Calu3 (cell line): ENCODE measurements around the gene GCSAM. TPM values are rescaled to one million over a fixed set of nuclear protein-coding genes. Genes with fewer than 3 reads are reported as not detected.

ENCODE experiments used
- BruUV-seq: library from RNA; stranded (reverse); fragments of 400-500 nt; replicated peaks from 2 replicates; lab custom pipeline; 2021; lab: Mats Ljungman, UMichigan
- CTCF ChIA-PET: fragments of 300-600 bp; sonication (Branson Sonifier 250); formaldehyde crosslinking; loops from one replicate; lab custom pipeline; 2022; ENCODE audit warnings: antibody characterized with exemption; lab: Charles Lee
- DNase-seq: peaks from one replicate; pipeline ENCODE4 v3.0.0; 2022
- H3K27ac Mint-ChIP-seq: one replicate; pipeline ENCODE4 v1.8.0; 2022; ENCODE audit warnings: mixed read lengths; ENCODE audit not compliant: unreplicated experiment
- H3K27me3 Mint-ChIP-seq: one replicate; pipeline ENCODE4 v1.8.0; 2022; ENCODE audit warnings: mixed read lengths; ENCODE audit not compliant: unreplicated experiment
- H3K36me3 Mint-ChIP-seq: one replicate; pipeline ENCODE4 v1.8.0; 2022; ENCODE audit warnings: mild to moderate bottlenecking, moderate library complexity, mixed read lengths; ENCODE audit not compliant: insufficient read depth, unreplicated experiment
- H3K4me1 Mint-ChIP-seq: one replicate; pipeline ENCODE4 v1.8.0; 2022; ENCODE audit warnings: mild to moderate bottlenecking, low read depth, mixed read lengths; ENCODE audit not compliant: unreplicated experiment
- H3K4me3 Mint-ChIP-seq: one replicate; pipeline ENCODE4 v1.8.0; 2022; ENCODE audit warnings: mild to moderate bottlenecking, low read depth, moderate library complexity, mixed read lengths; ENCODE audit not compliant: unreplicated experiment
- H3K9me3 Mint-ChIP-seq: one replicate; pipeline ENCODE4 v1.8.0; 2022; ENCODE audit warnings: low read depth, mixed read lengths; ENCODE audit not compliant: unreplicated experiment
- intact Hi-C: fragments of 100-400 bp; cut with micrococcal nuclease; formaldehyde crosslinking; loops from one replicate; pipeline ENCODE4 v1.10.0; 2022; ENCODE audit not compliant: unreplicated experiment
- total RNA-seq: library from RNA; stranded (reverse); gene quantifications from 2 replicates; pipeline ENCODE4 v1.2.3, GENCODE V29; 2022
- TF ChIP-seq, protein P1 (sequence below): fragments of 200-600 bp; IDR thresholded peaks from one replicate; pipeline ENCODE4 v1.8.0; 2022; ENCODE audit warnings: antibody characterized with exemption; ENCODE audit not compliant: unreplicated experiment

The GCSAM gene
- total RNA-seq, 1 experiment from 2014 or later = not detected

- intact Hi-C loops = loop anchor here (10.0 kb wide), 1 partner anchor 191 kb away; no protein-coding TSS in a partner anchor
- no peak overlapping the region for H3K4me3 Mint-ChIP-seq
Observed at GRCh38 chr3:112133626-112134334, 732 bp upstream of the GCSAM start.

GRCh38 chr3:112132554-112132953 is 494 bp downstream of the GCSAM start:
- peaks cover 10% of the 10 kb centered on the region for H3K4me1 Mint-ChIP-seq
- CTCF ChIA-PET = no interaction called here
- no TSS peak for BruUV-seq

More at GRCh38 chr3:112133626-112134334, 732 bp upstream of the GCSAM start:
- Mint-ChIP-seq H3K36me3 (peaks cover 5% of the 10 kb centered on the region), H3K27me3 (no peaks in the 10 kb centered on the region), H3K27ac (no peak overlapping the region), H3K4me1 (peaks cover 10% of the 10 kb centered on the region), H3K9me3 (no peaks in the 10 kb centered on the region)
- no TSS peak for BruUV-seq
- CTCF ChIA-PET = no interaction called here
- TF ChIP-seq, protein P1, sequence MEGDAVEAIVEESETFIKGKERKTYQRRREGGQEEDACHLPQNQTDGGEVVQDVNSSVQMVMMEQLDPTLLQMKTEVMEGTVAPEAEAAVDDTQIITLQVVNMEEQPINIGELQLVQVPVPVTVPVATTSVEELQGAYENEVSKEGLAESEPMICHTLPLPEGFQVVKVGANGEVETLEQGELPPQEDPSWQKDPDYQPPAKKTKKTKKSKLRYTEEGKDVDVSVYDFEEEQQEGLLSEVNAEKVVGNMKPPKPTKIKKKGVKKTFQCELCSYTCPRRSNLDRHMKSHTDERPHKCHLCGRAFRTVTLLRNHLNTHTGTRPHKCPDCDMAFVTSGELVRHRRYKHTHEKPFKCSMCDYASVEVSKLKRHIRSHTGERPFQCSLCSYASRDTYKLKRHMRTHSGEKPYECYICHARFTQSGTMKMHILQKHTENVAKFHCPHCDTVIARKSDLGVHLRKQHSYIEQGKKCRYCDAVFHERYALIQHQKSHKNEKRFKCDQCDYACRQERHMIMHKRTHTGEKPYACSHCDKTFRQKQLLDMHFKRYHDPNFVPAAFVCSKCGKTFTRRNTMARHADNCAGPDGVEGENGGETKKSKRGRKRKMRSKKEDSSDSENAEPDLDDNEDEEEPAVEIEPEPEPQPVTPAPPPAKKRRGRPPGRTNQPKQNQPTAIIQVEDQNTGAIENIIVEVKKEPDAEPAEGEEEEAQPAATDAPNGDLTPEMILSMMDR = no peak
- no peak for DNase-seq

DNA sequence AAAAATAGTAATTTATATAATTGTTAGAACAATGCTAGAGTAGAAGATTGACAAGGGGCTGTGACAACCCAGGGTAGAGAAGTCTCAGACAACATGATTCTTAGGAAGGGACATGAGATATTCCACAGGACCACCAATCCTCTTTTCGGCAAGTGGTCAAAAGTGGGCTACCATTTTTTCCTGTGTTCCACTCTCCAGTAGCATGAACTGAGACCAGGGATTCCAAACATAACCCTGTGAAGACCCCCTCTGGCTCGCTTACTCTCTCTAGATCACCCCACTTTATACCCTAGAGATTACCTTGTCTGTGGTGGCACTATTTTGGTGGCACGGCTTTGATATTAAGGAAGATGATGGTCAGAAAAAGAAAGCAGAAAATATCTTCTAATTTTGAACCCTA is 960 bp downstream of the GCSAM start:
- H3K36me3 Mint-ChIP-seq = peaks cover 5% of the 10 kb centered on the region
- no peaks in the 10 kb centered on the region for H3K9me3 Mint-ChIP-seq
- TF ChIP-seq, protein P1 = no peak
- peaks cover 10% of the 10 kb centered on the region for H3K4me1 Mint-ChIP-seq
- H3K4me3 Mint-ChIP-seq = no peak overlapping the region
- no peak overlapping the region for H3K27ac Mint-ChIP-seq
- no peak for DNase-seq
- CTCF ChIA-PET = no interaction called here
- BruUV-seq = no TSS peak
- intact Hi-C loops = loop anchor here (10.0 kb wide), 1 partner anchor 193 kb away; no protein-coding TSS in a partner anchor
- no peaks in the 10 kb centered on the region for H3K27me3 Mint-ChIP-seq

More at GRCh38 chr3:112132554-112132953, 494 bp downstream of the GCSAM start:
- no peaks in the 10 kb centered on the region for H3K27me3 Mint-ChIP-seq
- intact Hi-C loops = loop anchor here (10.0 kb wide), 1 partner anchor 192 kb away; no protein-coding TSS in a partner anchor
- DNase-seq = no peak
- H3K36me3 Mint-ChIP-seq = peaks cover 5% of the 10 kb centered on the region
- H3K27ac Mint-ChIP-seq = no peak overlapping the region
- H3K4me3 Mint-ChIP-seq = no peak overlapping the region
- no peaks in the 10 kb centered on the region for H3K9me3 Mint-ChIP-seq
- TF ChIP-seq, protein P1 = no peak

GRCh38 chr3:112131111-112131510 is 1.9 kb downstream of the GCSAM start:
- no peak overlapping the region for H3K27ac Mint-ChIP-seq
- H3K4me1 Mint-ChIP-seq = peaks cover 10% of the 10 kb centered on the region
- H3K9me3 Mint-ChIP-seq = no peaks in the 10 kb centered on the region
- TF ChIP-seq, protein P1 = no peak
- H3K27me3 Mint-ChIP-seq = no peaks in the 10 kb centered on the region
- CTCF ChIA-PET = no interaction called here
- H3K36me3 Mint-ChIP-seq = peaks cover 5% of the 10 kb centered on the region
- no TSS peak for BruUV-seq
- intact Hi-C loops = loop anchor here (10.0 kb wide), 1 partner anchor 194 kb away; no protein-coding TSS in a partner anchor
- DNase-seq = no peak
- no peak overlapping the region for H3K4me3 Mint-ChIP-seq
